C4-2B (cell line): Measurements from ENCODE around the gene TXN2.

ENCODE experiments used
- CTCF ChIP-seq: fragments of 450-650 bp; conservative IDR thresholded peaks from 2 replicates; pipeline ENCODE4 v1.5.1; 2017; ENCODE audit warnings: mild to moderate bottlenecking
- ZFX ChIP-seq: fragments of 450-650 bp; IDR thresholded peaks from 2 replicates; pipeline ENCODE4 v1.6.1; 2017

GRCh38 chr22:36475341-36475740, 6.1 kb downstream of the TXN2 start:
- no peak for TF ChIP-seq CTCF
- TF ChIP-seq ZFX: no peak
